Cerebellar cortex (tissue), 1 donor: Measurements from ENCODE around the gene MAPK11.

Source experiments
- DNase-seq: peaks from one replicate; pipeline ENCODE4 v3.0.0-alpha.2; 2015; ENCODE audit warnings: low spot score

Gene MAPK11

GRCh38 chr22:50293441-50294318 is 23.5 kb upstream of the MAPK11 start:
- DNase-seq, result no peak

- no peak for DNase-seq
These were observed 22.7 kb upstream of the MAPK11 start for GRCh38 chr22:50292643-50293440.

GRCh38 chr22:50289942-50290630 is 19.9 kb upstream of the MAPK11 start:
- no peak for DNase-seq

- DNase-seq, result no peak
These were observed 19.2 kb upstream of the MAPK11 start for GRCh38 chr22:50289151-50289941.

- DNase-seq, result no peak
These were observed 17.6 kb upstream of the MAPK11 start for GRCh38 chr22:50287731-50288130.

GRCh38 chr22:50286701-50287318 is 16.6 kb upstream of the MAPK11 start:
- DNase-seq, result no peak

- DNase-seq, result no peak
These were observed 16.1 kb upstream of the MAPK11 start for GRCh38 chr22:50286275-50286674.

GRCh38 chr22:50285568-50286229 is 15.5 kb upstream of the MAPK11 start:
- no peak for DNase-seq

GRCh38 chr22:50284479-50284878 is 14.3 kb upstream of the MAPK11 start:
- DNase-seq, result no peak

GRCh38 chr22:50283821-50284220 is 13.6 kb upstream of the MAPK11 start:
- DNase-seq, result no peak

- DNase-seq, result no peak
These were observed 12.4 kb upstream of the MAPK11 start for GRCh38 chr22:50282361-50283155.

GRCh38 chr22:50281957-50282356 is 11.8 kb upstream of the MAPK11 start:
- DNase-seq, result no peak

GRCh38 chr22:50281384-50281760 is 11.2 kb upstream of the MAPK11 start:
- DNase-seq, result no peak

- DNase-seq, result peak; percentile 57
These were observed 10.7 kb upstream of the MAPK11 start for GRCh38 chr22:50280708-50281383.

GRCh38 chr22:50280022-50280707 is 10.0 kb upstream of the MAPK11 start:
- no peak for DNase-seq

GRCh38 chr22:50278956-50279619 is 8.9 kb upstream of the MAPK11 start:
- DNase-seq, result no peak

GRCh38 chr22:50278461-50278860 is 8.3 kb upstream of the MAPK11 start:
- DNase-seq, result no peak

GRCh38 chr22:50277761-50278160 is 7.6 kb upstream of the MAPK11 start:
- no peak for DNase-seq
